SJCRH30 (cell line): Measurements from ENCODE around the gene BCL2L13. TPM values are rescaled to one million over a fixed set of nuclear protein-coding genes. Genes with fewer than 3 reads are reported as not detected.
A peak's percentile ranks its signal among the peaks of the same experiment; 100 is the strongest.

Source experiments
- DNase-seq, 2 experiments: peaks; one replicate each; pipeline ENCODE4 v3.0.0-alpha.2; 2015 to 2020
- H3K27ac ChIP-seq: fragments of 250-450 bp; sonication (Bioruptor Pico); 2 replicates; pipeline ENCODE4 v1.5.1; 2020; ENCODE audit warnings: mild to moderate bottlenecking, moderate library complexity
- H3K27me3 ChIP-seq: fragments of 250-450 bp; sonication (Bioruptor Pico); 2 replicates; pipeline ENCODE4 v1.5.1; 2020; ENCODE audit warnings: mild to moderate bottlenecking, moderate library complexity
- H3K36me3 ChIP-seq: fragments of 250-450 bp; sonication (Bioruptor Pico); 2 replicates; pipeline ENCODE4 v1.5.1; 2020; ENCODE audit warnings: mild to moderate bottlenecking, moderate library complexity
- H3K4me1 ChIP-seq: fragments of 250-450 bp; sonication (Bioruptor Pico); 2 replicates; pipeline ENCODE4 v1.5.1; 2020; ENCODE audit warnings: mild to moderate bottlenecking, moderate library complexity
- H3K4me3 ChIP-seq: fragments of 250-450 bp; sonication (Bioruptor Pico); 2 replicates; pipeline ENCODE4 v1.5.1; 2020; ENCODE audit warnings: mild to moderate bottlenecking, moderate library complexity
- H3K9me3 ChIP-seq: fragments of 250-450 bp; sonication (Bioruptor Pico); replicated peaks from 2 replicates; pipeline ENCODE4 v1.5.1; 2020; ENCODE audit warnings: mild to moderate bottlenecking, moderate library complexity
- total RNA-seq: library from RNA; depleted of rRNA; stranded (reverse); fragments of >200 nt; shearing (Covaris generic); gene quantifications from 2 replicates; pipeline ENCODE4 v1.2.3, GENCODE V29; 2014; rRNA removed

BCL2L13 gene, protein sequence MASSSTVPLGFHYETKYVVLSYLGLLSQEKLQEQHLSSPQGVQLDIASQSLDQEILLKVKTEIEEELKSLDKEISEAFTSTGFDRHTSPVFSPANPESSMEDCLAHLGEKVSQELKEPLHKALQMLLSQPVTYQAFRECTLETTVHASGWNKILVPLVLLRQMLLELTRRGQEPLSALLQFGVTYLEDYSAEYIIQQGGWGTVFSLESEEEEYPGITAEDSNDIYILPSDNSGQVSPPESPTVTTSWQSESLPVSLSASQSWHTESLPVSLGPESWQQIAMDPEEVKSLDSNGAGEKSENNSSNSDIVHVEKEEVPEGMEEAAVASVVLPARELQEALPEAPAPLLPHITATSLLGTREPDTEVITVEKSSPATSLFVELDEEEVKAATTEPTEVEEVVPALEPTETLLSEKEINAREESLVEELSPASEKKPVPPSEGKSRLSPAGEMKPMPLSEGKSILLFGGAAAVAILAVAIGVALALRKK
- total RNA-seq = 47.9 and 52.4 TPM in 2 replicates

DNA sequence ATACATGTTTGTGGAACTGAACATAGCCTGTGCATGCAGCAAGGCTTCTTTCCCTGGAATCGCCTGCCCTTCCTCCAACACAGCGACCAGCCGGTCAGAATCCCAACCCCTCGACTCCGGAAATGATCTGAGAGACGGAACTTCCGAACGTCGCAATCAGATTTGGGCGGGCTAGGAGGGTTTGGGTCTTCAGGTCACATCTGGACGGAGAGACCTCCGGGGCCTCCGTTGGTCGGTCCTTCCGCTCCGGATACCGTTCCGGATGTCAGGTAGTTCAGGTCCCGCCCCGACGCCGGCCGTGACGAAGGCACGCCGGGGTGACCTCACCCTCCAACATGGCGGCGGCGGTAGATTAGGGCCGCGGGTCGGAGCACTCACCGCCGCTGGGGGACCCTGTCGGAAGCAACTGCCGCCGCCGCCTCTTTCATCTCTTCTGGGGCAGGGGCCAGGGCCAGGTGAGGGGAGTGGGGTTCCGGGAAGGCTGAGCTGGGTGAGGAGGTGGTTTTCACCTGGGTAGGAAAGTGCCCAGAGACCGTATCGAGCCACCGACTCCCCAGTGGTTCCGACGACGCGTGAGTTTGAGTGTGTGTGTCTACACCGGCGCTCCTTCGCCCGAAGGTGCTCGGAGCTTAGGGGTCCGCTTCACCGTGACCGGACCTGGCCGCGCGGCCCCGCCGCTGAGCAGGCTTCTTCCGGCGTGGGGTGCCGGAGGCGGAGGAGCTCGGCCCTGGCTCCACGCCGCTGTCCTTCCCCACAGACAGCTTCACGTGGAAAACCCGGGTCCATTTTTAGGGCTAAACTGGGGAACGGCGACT is at the start of gene BCL2L13:
TSS of gene BCL2L13 (plus strand) at position 326 of the 815 bp plus-strand sequence. CDS start 16,955 bp downstream, outside the sequence.
- DNase-seq = peak; percentile 94
- Histone ChIP-seq H3K36me3 (peaks cover 6% of the 10 kb centered on the region), H3K9me3 (no peaks in the 10 kb centered on the region), H3K27me3 (no peaks in the 10 kb centered on the region), H3K4me3 (peak within 1 kb of the TSS; percentile 88), H3K4me1 (0 out of 2 replicates have a peak, but pooled peaks cover 4% of the 10 kb centered on the region), H3K27ac (peak within 1 kb of the TSS; percentile 100)

DNA sequence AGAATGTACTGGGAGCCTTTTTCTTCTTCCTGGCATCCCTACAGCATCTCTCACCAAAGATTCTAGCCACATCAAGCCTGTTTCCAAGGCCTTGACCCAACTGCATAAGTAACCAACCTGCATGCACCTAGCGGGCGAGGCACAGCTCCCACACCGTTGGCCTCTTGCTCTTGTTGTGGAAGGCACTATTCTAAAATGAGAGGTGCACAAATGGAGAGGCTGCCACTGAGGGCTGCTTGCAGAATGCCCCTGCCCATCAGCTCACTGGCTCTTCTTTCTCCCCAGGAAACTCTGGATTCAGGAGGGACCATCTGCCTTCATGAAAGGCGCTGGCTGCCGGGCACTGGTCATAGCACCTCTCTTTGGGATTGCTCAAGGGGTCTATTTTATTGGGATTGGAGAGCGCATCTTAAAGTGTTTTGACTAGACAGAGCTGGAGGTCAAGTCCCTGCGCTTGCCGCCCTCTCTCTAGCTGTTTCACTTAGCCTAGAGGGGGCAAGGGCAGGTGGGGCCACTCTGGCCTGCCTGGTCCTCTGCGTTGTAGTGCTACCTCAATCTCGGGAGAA is 48.7 kb upstream of the BCL2L13 start:
- Histone ChIP-seq H3K4me3 (no peak overlapping the region), H3K9me3 (no peaks in the 10 kb centered on the region), H3K36me3 (peaks cover 32% of the 10 kb centered on the region), H3K27me3 (no peaks in the 10 kb centered on the region), H3K4me1 (no peaks in the 10 kb centered on the region), H3K27ac (no peak overlapping the region)
- no peak for DNase-seq

DNA sequence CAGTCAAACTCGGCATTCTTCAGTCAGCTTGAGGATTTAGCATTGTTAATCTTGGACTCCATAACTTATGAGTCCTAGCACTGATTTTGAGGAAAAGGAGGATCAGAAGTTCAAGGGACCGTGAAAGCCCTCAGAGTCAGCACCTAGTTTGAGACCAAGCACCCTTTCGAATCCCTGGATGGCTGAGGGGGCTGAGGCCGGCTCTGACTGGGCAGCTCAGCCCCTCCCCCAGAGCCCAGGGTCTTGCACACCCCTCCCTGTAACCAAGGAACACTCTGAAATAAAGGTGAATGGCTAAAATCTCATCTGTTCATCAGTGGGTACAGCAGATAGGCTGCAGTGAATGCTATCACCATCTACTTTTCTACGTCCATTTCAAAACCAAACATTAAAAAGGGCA is 48.0 kb upstream of the BCL2L13 start:
- Histone ChIP-seq H3K27ac (no peak overlapping the region), H3K4me1 (no peaks in the 10 kb centered on the region), H3K9me3 (no peaks in the 10 kb centered on the region), H3K4me3 (no peak overlapping the region), H3K36me3 (peaks cover 37% of the 10 kb centered on the region), H3K27me3 (no peaks in the 10 kb centered on the region)
- no peak for DNase-seq

DNA sequence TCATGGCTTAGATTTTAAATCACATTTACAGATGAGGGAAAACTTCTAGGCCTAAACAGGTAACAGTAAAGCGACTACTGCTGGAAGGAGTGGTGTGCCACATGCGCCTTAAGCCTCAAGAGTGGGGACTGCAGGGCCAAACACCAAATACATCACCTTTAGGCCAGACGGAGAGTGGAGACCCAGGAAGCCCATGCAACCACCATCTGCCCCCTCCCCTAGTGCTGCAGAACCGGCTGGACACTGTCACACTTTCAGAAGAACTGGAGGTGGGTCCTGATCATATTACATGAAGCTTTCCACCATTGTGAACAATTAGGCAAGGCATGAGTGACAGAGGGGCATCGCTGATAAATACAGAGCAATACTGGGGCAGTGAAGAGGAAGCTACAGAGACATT is 46.4 kb upstream of the BCL2L13 start:
- Histone ChIP-seq H3K4me3 (no peak overlapping the region), H3K9me3 (no peaks in the 10 kb centered on the region), H3K4me1 (no peaks in the 10 kb centered on the region), H3K36me3 (peaks cover 53% of the 10 kb centered on the region), H3K27ac (no peak overlapping the region), H3K27me3 (no peaks in the 10 kb centered on the region)
- DNase-seq = no peak

DNA sequence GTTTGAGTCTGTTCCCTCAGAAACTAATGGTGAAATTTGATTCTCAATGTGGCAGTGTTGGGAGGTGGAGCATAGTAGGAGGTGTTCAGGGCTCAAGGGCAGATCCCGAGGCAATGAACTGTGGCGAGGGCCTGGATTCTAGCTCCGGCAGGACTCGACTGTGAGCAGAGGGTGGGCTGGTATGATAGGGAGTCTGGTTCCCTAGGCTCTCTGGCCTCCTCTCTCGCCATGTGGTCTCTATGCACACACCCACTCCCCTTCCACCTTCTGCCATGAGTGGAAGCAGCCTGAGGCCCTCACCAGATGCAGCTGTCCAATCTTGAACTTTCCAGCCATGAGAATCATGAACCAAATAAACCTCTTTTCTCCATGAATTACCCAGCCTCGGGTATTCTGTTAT is 42.3 kb upstream of the BCL2L13 start:
- Histone ChIP-seq H3K36me3 (peaks cover 79% of the 10 kb centered on the region), H3K4me1 (no peaks in the 10 kb centered on the region), H3K9me3 (no peaks in the 10 kb centered on the region), H3K4me3 (no peak overlapping the region), H3K27ac (no peak overlapping the region), H3K27me3 (no peaks in the 10 kb centered on the region)
- DNase-seq = no peak

DNA sequence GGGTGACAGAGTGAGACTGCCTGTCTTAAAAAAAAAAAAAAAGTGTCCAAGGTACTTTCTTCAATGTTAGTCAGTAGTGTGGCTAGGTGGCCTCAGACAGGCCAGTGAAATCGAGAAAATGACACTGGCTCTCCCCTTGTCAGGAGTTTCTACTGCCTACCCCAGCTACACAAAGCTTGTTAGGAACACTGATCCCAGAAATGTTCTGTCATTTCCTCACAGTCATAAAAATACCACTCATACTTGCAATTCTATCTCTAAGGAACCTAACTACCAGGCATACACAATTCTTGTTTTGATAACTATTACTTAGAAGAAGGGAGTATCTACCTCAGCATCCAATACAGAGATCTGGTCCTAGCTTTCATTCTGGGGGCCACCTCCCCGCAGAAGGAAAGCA is 41.3 kb upstream of the BCL2L13 start:
- DNase-seq = no peak
- H3K36me3 ChIP-seq = peaks cover 77% of the 10 kb centered on the region
- no peaks in the 10 kb centered on the region for H3K4me1 ChIP-seq
- H3K27me3 ChIP-seq = no peaks in the 10 kb centered on the region
- no peak overlapping the region for H3K4me3 ChIP-seq
- H3K27ac ChIP-seq = no peak overlapping the region
- no peaks in the 10 kb centered on the region for H3K9me3 ChIP-seq

DNA sequence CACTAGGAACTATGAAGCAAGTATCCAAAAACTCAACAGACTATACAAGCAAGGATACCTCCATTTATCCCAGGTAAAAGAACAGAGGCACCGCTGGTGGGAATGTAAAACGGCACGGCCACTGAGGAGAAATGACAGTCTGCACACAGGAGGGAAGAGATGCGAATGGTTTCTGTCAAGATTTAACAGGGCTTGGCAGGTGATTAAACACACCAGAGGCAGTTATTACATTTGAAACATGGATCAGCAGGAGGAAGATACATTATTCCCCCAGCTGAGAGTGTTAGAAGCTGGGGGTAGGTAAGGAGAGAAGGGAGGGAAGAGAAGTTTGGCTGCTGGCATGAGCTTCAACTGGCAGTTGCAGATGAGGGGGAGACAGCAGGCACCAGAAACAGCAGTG is 40.2 kb upstream of the BCL2L13 start:
- no peak overlapping the region for H3K27ac ChIP-seq
- H3K36me3 ChIP-seq = peaks cover 70% of the 10 kb centered on the region
- H3K9me3 ChIP-seq = no peaks in the 10 kb centered on the region
- H3K4me1 ChIP-seq = no peaks in the 10 kb centered on the region
- no peaks in the 10 kb centered on the region for H3K27me3 ChIP-seq
- DNase-seq = no peak
- no peak overlapping the region for H3K4me3 ChIP-seq

DNA sequence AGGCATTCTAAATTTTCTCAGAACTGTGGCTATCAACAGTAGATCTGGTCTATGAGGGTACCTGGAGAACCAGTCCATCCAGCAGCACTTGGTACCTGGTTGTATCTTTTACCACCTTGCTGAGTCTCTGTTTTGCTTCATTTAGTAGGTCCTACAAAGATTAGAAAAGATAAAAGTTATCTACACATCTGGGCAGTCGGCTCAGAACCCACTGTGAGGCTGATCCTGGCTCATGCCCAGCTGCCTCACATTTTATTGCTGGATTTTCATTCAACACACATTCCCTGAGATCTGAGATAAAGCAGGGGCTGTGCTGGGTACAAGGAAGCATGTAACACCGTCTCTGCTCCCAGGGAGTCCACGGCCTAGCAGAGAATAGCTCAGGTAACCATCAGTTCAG is 37.5 kb upstream of the BCL2L13 start:
- Histone ChIP-seq H3K27ac (no peak overlapping the region), H3K4me3 (no peak overlapping the region), H3K9me3 (no peaks in the 10 kb centered on the region), H3K27me3 (no peaks in the 10 kb centered on the region), H3K4me1 (no peaks in the 10 kb centered on the region), H3K36me3 (peaks cover 49% of the 10 kb centered on the region)
- no peak for DNase-seq

DNA sequence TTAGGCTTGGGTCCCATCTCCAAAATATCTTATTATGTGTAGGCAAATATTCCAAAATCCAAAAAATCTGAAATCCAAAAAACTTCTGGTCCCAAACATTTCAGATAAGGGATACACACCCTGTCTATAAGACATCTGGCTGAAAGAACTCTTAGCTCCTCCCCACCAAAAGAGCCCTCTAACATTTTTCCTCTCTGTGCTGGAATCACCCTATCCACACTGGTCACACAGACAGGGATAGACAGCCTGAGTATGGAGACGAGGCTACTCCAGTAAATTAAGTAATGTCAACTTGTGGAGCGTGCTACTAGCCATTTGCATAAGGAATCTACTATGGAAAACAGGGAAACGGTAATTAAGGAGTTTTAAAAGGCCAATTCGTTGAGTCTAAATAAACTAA is 34.9 kb upstream of the BCL2L13 start:
- Histone ChIP-seq H3K4me3 (no peak overlapping the region), H3K27ac (no peak overlapping the region), H3K27me3 (no peaks in the 10 kb centered on the region), H3K4me1 (no peaks in the 10 kb centered on the region), H3K9me3 (no peaks in the 10 kb centered on the region), H3K36me3 (peaks cover 32% of the 10 kb centered on the region)
- DNase-seq = no peak

DNA sequence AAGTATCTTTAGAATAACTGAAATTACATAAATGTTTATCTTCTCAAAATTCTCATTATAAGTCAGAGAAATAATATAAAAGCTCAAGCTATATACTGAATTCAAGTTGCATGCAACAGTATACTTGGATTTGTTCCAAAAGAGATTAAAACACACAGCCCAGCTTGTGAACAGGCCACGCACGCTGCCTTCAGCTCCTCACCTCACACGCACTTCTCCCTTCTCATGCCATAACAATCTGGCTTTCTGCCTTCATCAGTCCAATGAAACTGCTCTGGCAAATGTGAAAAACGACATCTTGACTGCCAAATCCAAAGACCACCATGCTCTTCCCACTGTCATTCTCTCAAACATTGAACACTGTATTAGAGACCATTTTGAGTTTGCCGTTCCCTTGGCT is 32.1 kb upstream of the BCL2L13 start:
- DNase-seq = no peak
- peaks cover 30% of the 10 kb centered on the region for H3K36me3 ChIP-seq
- no peaks in the 10 kb centered on the region for H3K4me1 ChIP-seq
- H3K4me3 ChIP-seq = no peak overlapping the region
- H3K27ac ChIP-seq = no peak overlapping the region
- no peaks in the 10 kb centered on the region for H3K27me3 ChIP-seq
- H3K9me3 ChIP-seq = no peaks in the 10 kb centered on the region

DNA sequence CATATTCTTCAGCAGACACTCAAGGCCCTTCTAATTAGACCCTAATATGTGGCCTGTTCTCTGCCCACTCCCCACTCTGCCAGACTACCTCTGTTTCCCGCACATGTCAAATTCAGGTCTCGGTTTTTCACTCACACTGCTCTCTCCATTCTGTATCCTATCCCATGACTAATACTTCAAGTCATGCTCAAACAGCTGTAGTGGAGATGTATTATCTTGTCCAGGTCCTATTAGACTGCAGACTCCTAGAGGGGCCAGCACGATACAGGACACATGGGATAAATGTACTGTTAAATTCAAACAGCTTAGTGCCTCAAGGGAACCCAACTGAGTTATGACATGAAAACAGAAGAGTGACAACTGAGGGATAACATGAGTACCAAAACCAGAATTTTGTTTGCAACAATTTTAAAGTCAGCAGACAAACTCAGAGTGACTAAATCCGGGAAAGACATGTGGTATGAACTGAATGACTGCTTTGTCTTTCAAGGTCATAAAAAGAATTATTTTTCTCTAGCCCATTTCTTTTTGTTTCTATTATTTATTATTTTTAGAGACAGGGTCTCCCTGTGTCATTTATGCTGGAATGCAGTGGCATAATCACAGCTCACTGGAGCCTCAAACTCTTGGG is 30.6 kb upstream of the BCL2L13 start:
- no peak for DNase-seq

DNA sequence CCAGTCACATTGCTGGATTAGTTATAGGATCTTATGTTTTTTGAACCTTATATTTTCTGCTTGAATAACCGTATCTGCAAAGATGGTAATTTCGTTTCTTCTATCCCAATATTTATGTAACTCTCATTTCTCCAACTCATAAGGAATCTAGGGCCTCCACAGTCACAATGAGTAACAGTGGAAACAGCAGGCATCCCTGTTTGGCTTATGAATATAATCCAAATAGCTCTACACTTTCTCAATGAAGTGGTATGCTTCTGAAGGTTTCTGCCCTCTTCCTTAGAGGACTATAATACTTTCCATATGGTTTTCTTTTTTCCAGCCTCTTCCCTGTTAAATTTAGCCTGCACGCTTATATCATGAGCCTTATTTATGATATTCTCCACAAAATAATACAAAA is 26.5 kb upstream of the BCL2L13 start:
- Histone ChIP-seq H3K4me1 (no peaks in the 10 kb centered on the region), H3K27me3 (no peaks in the 10 kb centered on the region), H3K36me3 (peaks cover 57% of the 10 kb centered on the region), H3K4me3 (no peak overlapping the region), H3K9me3 (no peaks in the 10 kb centered on the region), H3K27ac (no peak overlapping the region)
- no peak for DNase-seq

More for the DNA sequence above, 30.6 kb upstream of the BCL2L13 start:
- Histone ChIP-seq H3K36me3 (peaks cover 43% of the 10 kb centered on the region), H3K4me3 (no peak overlapping the region), H3K27ac (no peak overlapping the region), H3K9me3 (no peaks in the 10 kb centered on the region), H3K27me3 (no peaks in the 10 kb centered on the region), H3K4me1 (no peaks in the 10 kb centered on the region)

DNA sequence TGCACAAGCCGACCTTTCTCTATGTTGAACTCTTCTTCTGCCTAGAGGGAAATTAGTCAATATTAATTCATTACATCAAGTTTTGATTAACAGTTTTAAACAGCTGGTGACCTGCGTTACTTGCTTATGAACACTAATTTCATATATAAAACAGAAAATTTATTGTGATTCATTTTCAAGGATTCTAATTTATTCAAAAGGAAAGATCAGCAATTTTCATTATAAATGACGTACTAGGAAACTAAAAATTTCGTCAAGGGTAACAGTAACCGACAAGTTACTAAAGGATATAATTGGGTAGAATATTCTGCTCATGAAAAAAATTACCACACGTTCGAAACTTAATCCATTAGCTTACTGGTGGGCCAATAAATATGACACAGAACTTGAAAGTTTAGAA is 25.3 kb upstream of the BCL2L13 start:
- Histone ChIP-seq H3K27me3 (no peaks in the 10 kb centered on the region), H3K4me1 (no peaks in the 10 kb centered on the region), H3K36me3 (peaks cover 62% of the 10 kb centered on the region), H3K9me3 (no peaks in the 10 kb centered on the region), H3K4me3 (no peak overlapping the region), H3K27ac (no peak overlapping the region)
- no peak for DNase-seq

DNA sequence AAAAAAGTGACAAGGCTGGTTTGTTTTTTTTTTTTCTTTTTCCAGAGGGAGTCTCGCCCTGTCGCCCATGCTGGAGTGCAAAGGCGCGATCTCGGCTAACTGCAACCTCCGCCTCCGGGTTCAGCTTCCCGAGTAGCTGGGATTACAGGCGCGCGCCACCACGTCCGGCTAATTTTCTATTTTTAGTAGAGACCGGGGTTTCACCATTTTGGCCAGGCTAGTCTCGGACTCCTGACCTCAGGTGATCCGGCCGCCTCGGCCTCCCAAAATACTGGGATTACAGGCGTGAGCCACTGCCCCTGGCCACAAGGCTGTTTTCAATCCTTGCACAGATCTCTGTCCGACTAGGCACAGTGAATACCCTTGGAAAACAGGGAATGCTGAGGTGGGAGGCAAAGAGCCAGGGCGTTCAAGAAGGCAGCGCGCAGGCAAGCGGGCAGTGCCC is 10.6 kb upstream of the BCL2L13 start:
- no peak for DNase-seq
- H3K9me3 ChIP-seq = no peaks in the 10 kb centered on the region
- H3K4me1 ChIP-seq = 0 out of 2 replicates have a peak, but pooled peaks cover 4% of the 10 kb centered on the region
- H3K36me3 ChIP-seq = no peaks in the 10 kb centered on the region; the same call in 1 of the 2 replicates
- H3K27me3 ChIP-seq = no peaks in the 10 kb centered on the region
- peak overlapping the region; percentile 97 for H3K4me3 ChIP-seq
- H3K27ac ChIP-seq = peak overlapping the region; percentile 74
